ENCODE measurements around the gene ZNF683.

DNA sequence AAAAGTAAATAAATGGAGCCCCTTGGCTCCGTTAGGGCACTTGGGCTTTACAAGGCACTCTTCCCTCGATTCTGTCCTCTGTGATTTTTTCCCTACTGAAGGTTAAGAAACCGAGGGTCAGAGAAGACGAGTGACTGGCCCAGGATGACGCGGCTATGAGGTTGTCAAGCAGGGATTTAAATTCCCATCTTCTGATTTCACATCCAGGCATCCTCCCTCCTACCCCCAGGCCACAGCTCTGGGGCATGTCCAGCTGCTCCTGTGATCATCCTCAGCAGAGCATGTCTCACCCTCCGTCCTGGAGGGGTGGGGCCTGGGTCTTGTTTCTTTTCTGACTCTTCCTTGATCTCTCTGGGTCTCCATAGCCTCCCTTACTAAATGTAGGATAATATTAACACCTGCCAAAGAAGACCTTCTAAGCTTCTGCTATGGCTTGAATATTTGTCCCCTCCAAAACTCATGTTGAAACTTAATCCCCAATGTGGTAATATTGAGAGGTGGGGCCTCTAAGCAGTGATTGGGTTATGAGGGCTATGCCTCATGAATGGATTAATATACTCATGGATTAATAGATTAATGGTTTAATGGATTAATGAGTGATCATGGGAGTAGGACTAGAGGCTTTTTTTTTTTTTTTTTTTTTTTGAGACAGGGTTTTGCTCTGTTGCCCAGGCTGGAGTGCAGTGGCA lies 23.2 kb downstream of the ZNF683 start:
- TF ChIP-seq, protein P1, sequence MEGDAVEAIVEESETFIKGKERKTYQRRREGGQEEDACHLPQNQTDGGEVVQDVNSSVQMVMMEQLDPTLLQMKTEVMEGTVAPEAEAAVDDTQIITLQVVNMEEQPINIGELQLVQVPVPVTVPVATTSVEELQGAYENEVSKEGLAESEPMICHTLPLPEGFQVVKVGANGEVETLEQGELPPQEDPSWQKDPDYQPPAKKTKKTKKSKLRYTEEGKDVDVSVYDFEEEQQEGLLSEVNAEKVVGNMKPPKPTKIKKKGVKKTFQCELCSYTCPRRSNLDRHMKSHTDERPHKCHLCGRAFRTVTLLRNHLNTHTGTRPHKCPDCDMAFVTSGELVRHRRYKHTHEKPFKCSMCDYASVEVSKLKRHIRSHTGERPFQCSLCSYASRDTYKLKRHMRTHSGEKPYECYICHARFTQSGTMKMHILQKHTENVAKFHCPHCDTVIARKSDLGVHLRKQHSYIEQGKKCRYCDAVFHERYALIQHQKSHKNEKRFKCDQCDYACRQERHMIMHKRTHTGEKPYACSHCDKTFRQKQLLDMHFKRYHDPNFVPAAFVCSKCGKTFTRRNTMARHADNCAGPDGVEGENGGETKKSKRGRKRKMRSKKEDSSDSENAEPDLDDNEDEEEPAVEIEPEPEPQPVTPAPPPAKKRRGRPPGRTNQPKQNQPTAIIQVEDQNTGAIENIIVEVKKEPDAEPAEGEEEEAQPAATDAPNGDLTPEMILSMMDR (IDR thresholded peaks at IDR 0.05), result no peak
- no peak for TF ChIP-seq POLR2A (IDR thresholded peaks at IDR 0.05)

Data from right lobe of liver (tissue), 4 donors.